Neural cell (in vitro differentiated cells): ENCODE measurements around the gene ZNF853. TPM values are rescaled to one million over a fixed set of nuclear protein-coding genes. Genes with fewer than 3 reads are reported as not detected.

Source experiments
- H2AFZ ChIP-seq: fragments of 200-600, 300-800 bp; sonication (generic), shearing (Covaris generic); 2 replicates; pipeline ENCODE4 v1.6.0; 2014; ENCODE audit warnings: low read depth, mild to moderate bottlenecking, antibody characterized with exemption, low read length, moderate library complexity
- H3F3A ChIP-seq: fragments of 200-600 bp; shearing (Covaris generic); 2 replicates; pipeline ENCODE4 v1.6.1; 2016; ENCODE audit warnings: mild to moderate bottlenecking, moderate library complexity, mixed read lengths, antibody characterized with exemption, low read length; ENCODE audit not compliant: insufficient read depth, poor library complexity, severe bottlenecking
- H3K27ac ChIP-seq: fragments of 200-600, 300-800 bp; sonication (generic), shearing (Covaris generic); 2 replicates; pipeline ENCODE4 v1.5.1; 2014; ENCODE audit warnings: mild to moderate bottlenecking, low read length, moderate library complexity
- H3K27me3 ChIP-seq: fragments of 300-800, 200-600 bp; sonication (generic), shearing (Covaris generic); 2 replicates; pipeline ENCODE4 v1.6.0; 2014; ENCODE audit warnings: mild to moderate bottlenecking, low read depth, low read length, moderate library complexity; ENCODE audit not compliant: insufficient read depth
- H3K36me3 ChIP-seq: fragments of 300-800, 200-600 bp; sonication (generic), shearing (Covaris generic); 2 replicates; pipeline ENCODE4 v1.5.1; 2014; ENCODE audit warnings: mild to moderate bottlenecking, antibody characterized with exemption, low read length, moderate library complexity; ENCODE audit not compliant: insufficient read depth
- H3K4me2 ChIP-seq: fragments of 300-800, 200-600 bp; sonication (generic), shearing (Covaris generic); 2 replicates; pipeline ENCODE4 v1.6.0; 2014; ENCODE audit warnings: mild to moderate bottlenecking, low read length
- H3K4me3 ChIP-seq: fragments of 300-800, 200-600 bp; sonication (generic), shearing (Covaris generic); 2 replicates; pipeline ENCODE4 v1.5.1; 2014; ENCODE audit warnings: mild to moderate bottlenecking, low read length, moderate library complexity
- H3K79me2 ChIP-seq: fragments of 200-600 bp; shearing (Covaris generic); replicated peaks from 2 replicates; pipeline ENCODE4 v1.6.0; 2014; ENCODE audit warnings: mild to moderate bottlenecking, low read length, moderate library complexity; ENCODE audit not compliant: insufficient read depth
- H3K9ac ChIP-seq: fragments of 300-800, 200-600 bp; sonication (generic), shearing (Covaris generic); 2 replicates; pipeline ENCODE4 v1.6.1; 2016; ENCODE audit warnings: mild to moderate bottlenecking, low read length, mixed read lengths
- H3K9me2 ChIP-seq: fragments of 200-600 bp; shearing (Covaris generic); 2 replicates; pipeline ENCODE4 v1.6.1; 2016; ENCODE audit warnings: mild to moderate bottlenecking, low read length, mixed read lengths; ENCODE audit not compliant: insufficient read depth
- H3K9me3 ChIP-seq: fragments of 200-600, 300-800 bp; sonication (generic), shearing (Covaris generic); 2 replicates; pipeline ENCODE4 v1.6.1; 2016; ENCODE audit warnings: mild to moderate bottlenecking, mixed run types, low read length, moderate library complexity, mixed read lengths
- H4K20me1 ChIP-seq: fragments of 200-600 bp; shearing (Covaris generic); 2 replicates; pipeline ENCODE4 v1.6.1; 2016; ENCODE audit warnings: mild to moderate bottlenecking, mixed run types; ENCODE audit not compliant: insufficient read depth
- EP300 ChIP-seq: fragments of 450-650 bp; conservative IDR thresholded peaks from 2 replicates; pipeline ENCODE4 v1.6.1; 2014; ENCODE audit warnings: antibody characterized with exemption, mild to moderate bottlenecking, moderate library complexity; ENCODE audit not compliant: poor library complexity, severe bottlenecking
- EZH2 ChIP-seq: fragments of 200-600, 300-800 bp; shearing (Covaris generic), sonication (generic); IDR thresholded peaks from 2 replicates; pipeline ENCODE4 v1.6.1; 2014; ENCODE audit warnings: antibody characterized with exemption, low read length, borderline replicate concordance, mild to moderate bottlenecking; ENCODE audit not compliant: insufficient read depth, poor library complexity, severe bottlenecking
- MXI1 ChIP-seq: fragments of 450-650 bp; conservative IDR thresholded peaks from 2 replicates; pipeline ENCODE4 v1.6.1; 2014; ENCODE audit warnings: antibody characterized with exemption, mild to moderate bottlenecking; ENCODE audit not compliant: poor library complexity, severe bottlenecking
- POLR2AphosphoS5 ChIP-seq: IDR thresholded peaks from 2 replicates; pipeline ENCODE4 v1.6.1; 2012
- RAD21 ChIP-seq: fragments of 450-650 bp; conservative IDR thresholded peaks from 2 replicates; pipeline ENCODE4 v1.6.1; 2014; ENCODE audit warnings: antibody characterized with exemption, mild to moderate bottlenecking, moderate library complexity
- SMC3 ChIP-seq: fragments of 450-650 bp; conservative IDR thresholded peaks from 2 replicates; pipeline ENCODE4 v1.6.1; 2014; ENCODE audit warnings: antibody characterized with exemption, mild to moderate bottlenecking, moderate library complexity; ENCODE audit not compliant: poor library complexity
- TAF1 ChIP-seq: IDR thresholded peaks from 2 replicates; pipeline ENCODE4 v1.6.1; 2012; ENCODE audit warnings: low read depth
- polyA plus RNA-seq: library from polyadenylated mRNA; depleted of rRNA; stranded (reverse); fragments of >200 nt; gene quantifications from 2 replicates; pipeline ENCODE4 v1.2.3, GENCODE V29; 2014
- TF ChIP-seq, protein P1 (sequence below): fragments of 450-650 bp; IDR thresholded peaks from 2 replicates; pipeline ENCODE4 v1.5.1; 2014; ENCODE audit warnings: antibody characterized with exemption, mild to moderate bottlenecking, moderate library complexity; ENCODE audit not compliant: poor library complexity, severe bottlenecking
- TF ChIP-seq, protein P2 (sequence below): IDR thresholded peaks from 2 replicates; pipeline ENCODE4 v1.6.1; 2012; ENCODE audit warnings: borderline replicate concordance

ZNF853 gene
- polyA plus RNA-seq, 1 donor from 2014 or later: 8.7 TPM

DNA sequence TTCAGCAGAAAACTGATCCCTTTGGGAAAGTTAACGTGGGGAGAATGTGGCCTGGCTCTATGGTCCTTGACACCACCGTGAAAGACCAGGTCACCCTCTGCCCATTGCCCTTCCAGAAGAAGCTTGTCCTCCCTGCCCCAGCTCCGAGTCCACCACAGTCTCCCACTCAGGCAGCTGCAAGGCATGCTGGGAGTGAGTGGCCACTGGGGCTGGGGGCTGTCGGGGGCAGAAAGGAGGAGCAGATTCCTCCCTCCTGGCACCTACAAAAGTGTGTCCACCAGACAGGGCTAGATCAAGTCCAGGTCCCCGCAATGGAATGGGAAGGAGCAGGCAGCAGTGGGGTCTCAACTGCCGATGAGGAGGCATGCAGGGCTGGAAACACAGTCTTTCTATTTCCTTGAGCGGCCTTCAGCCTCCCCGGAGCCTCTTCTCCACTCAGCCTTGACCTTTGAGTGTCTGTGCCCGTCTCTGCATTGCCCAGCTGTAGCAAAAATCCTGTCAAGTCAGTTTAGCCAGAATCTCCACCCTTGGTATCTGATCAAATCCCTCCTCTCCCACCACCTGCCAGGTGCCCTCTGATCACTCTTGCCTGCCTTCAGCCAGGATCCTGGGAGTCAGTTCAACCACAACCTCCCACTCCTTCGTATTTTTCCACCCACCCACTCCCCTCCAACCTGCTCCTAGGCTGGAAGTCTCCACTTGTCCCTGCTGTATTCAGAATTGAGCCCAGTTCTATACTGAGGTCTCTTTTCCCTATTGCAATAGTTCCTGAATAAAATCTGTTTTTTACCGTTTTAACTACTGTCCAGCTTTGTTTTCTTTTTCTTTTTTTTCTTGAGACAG lies 14.8 kb downstream of the ZNF853 start:
- no peaks in the 10 kb centered on the region for H4K20me1 ChIP-seq
- H3F3A ChIP-seq: no peaks in the 10 kb centered on the region
- H3K9me2 ChIP-seq: no peaks in the 10 kb centered on the region
- H3K27me3 ChIP-seq: no peaks in the 10 kb centered on the region
- no peaks in the 10 kb centered on the region for H3K36me3 ChIP-seq
- no peak overlapping the region for H3K9ac ChIP-seq
- no peak overlapping the region for H3K4me2 ChIP-seq
- no peak overlapping the region for H3K4me3 ChIP-seq
- no peaks in the 10 kb centered on the region for H3K79me2 ChIP-seq
- H2AFZ ChIP-seq: no peak overlapping the region
- no peak overlapping the region for H3K27ac ChIP-seq
- TF ChIP-seq RAD21 (no peak), TAF1 (no peak), POLR2AphosphoS5 (no peak), EP300 (no peak), EZH2 (no peak), SMC3 (no peak), MXI1 (no peak)
- TF ChIP-seq, protein P1, sequence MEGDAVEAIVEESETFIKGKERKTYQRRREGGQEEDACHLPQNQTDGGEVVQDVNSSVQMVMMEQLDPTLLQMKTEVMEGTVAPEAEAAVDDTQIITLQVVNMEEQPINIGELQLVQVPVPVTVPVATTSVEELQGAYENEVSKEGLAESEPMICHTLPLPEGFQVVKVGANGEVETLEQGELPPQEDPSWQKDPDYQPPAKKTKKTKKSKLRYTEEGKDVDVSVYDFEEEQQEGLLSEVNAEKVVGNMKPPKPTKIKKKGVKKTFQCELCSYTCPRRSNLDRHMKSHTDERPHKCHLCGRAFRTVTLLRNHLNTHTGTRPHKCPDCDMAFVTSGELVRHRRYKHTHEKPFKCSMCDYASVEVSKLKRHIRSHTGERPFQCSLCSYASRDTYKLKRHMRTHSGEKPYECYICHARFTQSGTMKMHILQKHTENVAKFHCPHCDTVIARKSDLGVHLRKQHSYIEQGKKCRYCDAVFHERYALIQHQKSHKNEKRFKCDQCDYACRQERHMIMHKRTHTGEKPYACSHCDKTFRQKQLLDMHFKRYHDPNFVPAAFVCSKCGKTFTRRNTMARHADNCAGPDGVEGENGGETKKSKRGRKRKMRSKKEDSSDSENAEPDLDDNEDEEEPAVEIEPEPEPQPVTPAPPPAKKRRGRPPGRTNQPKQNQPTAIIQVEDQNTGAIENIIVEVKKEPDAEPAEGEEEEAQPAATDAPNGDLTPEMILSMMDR: no peak
- TF ChIP-seq, protein P2, sequence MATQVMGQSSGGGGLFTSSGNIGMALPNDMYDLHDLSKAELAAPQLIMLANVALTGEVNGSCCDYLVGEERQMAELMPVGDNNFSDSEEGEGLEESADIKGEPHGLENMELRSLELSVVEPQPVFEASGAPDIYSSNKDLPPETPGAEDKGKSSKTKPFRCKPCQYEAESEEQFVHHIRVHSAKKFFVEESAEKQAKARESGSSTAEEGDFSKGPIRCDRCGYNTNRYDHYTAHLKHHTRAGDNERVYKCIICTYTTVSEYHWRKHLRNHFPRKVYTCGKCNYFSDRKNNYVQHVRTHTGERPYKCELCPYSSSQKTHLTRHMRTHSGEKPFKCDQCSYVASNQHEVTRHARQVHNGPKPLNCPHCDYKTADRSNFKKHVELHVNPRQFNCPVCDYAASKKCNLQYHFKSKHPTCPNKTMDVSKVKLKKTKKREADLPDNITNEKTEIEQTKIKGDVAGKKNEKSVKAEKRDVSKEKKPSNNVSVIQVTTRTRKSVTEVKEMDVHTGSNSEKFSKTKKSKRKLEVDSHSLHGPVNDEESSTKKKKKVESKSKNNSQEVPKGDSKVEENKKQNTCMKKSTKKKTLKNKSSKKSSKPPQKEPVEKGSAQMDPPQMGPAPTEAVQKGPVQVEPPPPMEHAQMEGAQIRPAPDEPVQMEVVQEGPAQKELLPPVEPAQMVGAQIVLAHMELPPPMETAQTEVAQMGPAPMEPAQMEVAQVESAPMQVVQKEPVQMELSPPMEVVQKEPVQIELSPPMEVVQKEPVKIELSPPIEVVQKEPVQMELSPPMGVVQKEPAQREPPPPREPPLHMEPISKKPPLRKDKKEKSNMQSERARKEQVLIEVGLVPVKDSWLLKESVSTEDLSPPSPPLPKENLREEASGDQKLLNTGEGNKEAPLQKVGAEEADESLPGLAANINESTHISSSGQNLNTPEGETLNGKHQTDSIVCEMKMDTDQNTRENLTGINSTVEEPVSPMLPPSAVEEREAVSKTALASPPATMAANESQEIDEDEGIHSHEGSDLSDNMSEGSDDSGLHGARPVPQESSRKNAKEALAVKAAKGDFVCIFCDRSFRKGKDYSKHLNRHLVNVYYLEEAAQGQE: no peak
- no peaks in the 10 kb centered on the region for H3K9me3 ChIP-seq

DNA sequence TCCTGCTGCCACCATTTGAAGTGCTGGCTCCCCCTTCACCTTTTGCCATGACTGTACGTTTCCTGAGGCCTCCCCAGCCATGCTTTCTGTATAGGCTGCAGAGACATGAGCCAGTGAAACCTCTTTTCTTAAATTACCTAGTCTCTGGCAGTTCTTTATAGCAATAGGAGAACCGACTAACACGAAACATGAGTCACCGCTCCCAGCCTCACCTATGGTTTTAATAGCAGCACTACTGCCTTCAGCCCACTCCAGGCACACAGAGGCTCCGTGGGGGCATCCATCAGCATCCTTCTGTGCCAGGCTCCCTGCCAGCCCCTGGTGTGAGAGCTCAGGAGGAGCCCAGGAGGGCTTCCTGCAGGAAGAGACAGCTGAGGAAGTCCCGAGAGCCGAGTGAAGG lies 16.2 kb downstream of the ZNF853 start:
- H3K27ac ChIP-seq: no peak overlapping the region
- TF ChIP-seq RAD21: no peak
- TF ChIP-seq EP300: no peak
- TF ChIP-seq, protein P1: no peak
- TF ChIP-seq POLR2AphosphoS5: no peak
- TF ChIP-seq EZH2: no peak
- TF ChIP-seq, protein P2: no peak

More for the DNA sequence above, 16.2 kb downstream of the ZNF853 start:
- Histone ChIP-seq H3K9ac (no peak overlapping the region), H3K4me2 (no peak overlapping the region), H3F3A (no peaks in the 10 kb centered on the region), H2AFZ (no peak overlapping the region), H3K79me2 (no peaks in the 10 kb centered on the region), H3K9me2 (no peaks in the 10 kb centered on the region), H3K36me3 (no peaks in the 10 kb centered on the region), H4K20me1 (no peaks in the 10 kb centered on the region), H3K9me3 (no peaks in the 10 kb centered on the region), H3K27me3 (no peaks in the 10 kb centered on the region), H3K4me3 (no peak overlapping the region)
